OCI-LY3 (cell line): ENCODE results near the gene ANKRD39.

Experiments used
- EZH2phosphoT487 ChIP-seq: fragments of 200-600 bp; shearing (Covaris generic); IDR thresholded peaks from 2 replicates; pipeline ENCODE4 v1.6.1; 2018; ENCODE audit warnings: antibody characterized with exemption, mixed run types, low read depth
- TF ChIP-seq, protein P1 (sequence below): fragments of 200-600, 300-600 bp; sonication (generic); IDR thresholded peaks from 2 replicates; pipeline ENCODE4 v1.5.1; 2014; ENCODE audit warnings: antibody characterized with exemption, low read length, low read depth

DNA sequence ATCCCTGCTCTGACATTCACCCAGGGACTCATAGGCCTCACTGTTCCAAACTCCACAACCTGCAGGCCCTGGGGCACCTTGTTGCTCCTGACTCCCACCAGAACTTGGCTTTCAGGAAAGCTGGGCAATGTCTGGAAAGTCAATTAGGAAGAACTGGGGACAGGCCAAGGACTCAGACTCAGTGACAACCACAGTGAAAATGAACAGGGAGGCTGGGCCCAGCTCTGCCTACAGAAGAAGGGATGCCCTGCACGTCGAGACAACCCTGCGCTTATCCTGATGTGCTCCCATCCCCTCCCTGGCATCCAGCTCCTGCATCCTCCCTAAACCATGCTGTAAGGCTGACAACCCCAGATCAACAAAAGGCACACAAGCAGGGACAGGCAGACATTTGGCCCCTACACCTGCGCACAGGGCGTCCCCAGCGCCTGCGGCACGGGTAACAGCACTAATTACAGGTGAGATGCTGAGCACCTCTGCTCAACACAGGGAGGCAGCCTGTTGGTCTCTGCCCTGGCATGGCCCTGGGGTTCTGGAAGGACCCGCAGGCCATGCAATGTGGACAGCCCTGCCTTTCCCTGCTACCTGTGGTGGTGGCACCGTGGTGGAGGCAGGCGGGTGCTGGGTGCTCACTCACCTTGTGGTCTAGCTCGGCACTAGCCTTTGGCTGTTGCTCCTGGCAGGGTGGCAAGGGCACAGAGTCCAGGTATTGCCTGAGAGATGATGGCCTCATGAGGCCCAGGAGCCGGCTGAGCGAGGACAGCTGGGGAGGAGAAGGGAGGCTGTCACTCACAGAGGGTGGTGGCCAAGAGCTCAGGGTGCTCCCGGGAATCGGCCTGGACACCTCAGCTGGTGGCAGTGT is 35.7 kb upstream of the ANKRD39 start:
- TF ChIP-seq, protein P1, sequence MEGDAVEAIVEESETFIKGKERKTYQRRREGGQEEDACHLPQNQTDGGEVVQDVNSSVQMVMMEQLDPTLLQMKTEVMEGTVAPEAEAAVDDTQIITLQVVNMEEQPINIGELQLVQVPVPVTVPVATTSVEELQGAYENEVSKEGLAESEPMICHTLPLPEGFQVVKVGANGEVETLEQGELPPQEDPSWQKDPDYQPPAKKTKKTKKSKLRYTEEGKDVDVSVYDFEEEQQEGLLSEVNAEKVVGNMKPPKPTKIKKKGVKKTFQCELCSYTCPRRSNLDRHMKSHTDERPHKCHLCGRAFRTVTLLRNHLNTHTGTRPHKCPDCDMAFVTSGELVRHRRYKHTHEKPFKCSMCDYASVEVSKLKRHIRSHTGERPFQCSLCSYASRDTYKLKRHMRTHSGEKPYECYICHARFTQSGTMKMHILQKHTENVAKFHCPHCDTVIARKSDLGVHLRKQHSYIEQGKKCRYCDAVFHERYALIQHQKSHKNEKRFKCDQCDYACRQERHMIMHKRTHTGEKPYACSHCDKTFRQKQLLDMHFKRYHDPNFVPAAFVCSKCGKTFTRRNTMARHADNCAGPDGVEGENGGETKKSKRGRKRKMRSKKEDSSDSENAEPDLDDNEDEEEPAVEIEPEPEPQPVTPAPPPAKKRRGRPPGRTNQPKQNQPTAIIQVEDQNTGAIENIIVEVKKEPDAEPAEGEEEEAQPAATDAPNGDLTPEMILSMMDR: no peak
- TF ChIP-seq EZH2phosphoT487: no peak
